GM12878 (cell line): Measurements from ENCODE around the gene MAP1S. TPM values are rescaled to one million over a fixed set of nuclear protein-coding genes. Genes with fewer than 3 reads are reported as not detected.

Source experiments
- ATAC-seq: fragments of 200-7000 bp; cut with Tn5 transposase; 3 replicates; pipeline ENCODE4 v1.9.1; 2020; ENCODE audit warnings: mild to moderate bottlenecking, moderate library complexity
- BruUV-seq: library from RNA; stranded (reverse); fragments of 400-500 nt; replicated peaks from 2 replicates; lab custom pipeline; 2021; lab: Mats Ljungman, UMichigan
- CTCF ChIA-PET: fragments of 300-600 bp; sonication (Branson Sonifier 250); formaldehyde crosslinking; extraction: SDS; loops from one replicate; lab custom pipeline; 2021; ENCODE audit warnings: inconsistent platforms; lab: Yijun Ruan, JAX
- POLR2A ChIA-PET: fragments of 350-600 bp; formaldehyde crosslinking; extraction: SDS; loops from one replicate; lab custom pipeline; 2021; ENCODE audit warnings: inconsistent platforms; lab: Charles Lee
- RAD21 ChIA-PET: fragments of 300-600 bp; sonication (Branson Sonifier 250); formaldehyde crosslinking; loops from one replicate; lab custom pipeline; 2023; ENCODE audit warnings: antibody characterized with exemption; ENCODE audit not compliant: unreplicated experiment; lab: Charles Lee
- SMC1A ChIA-PET: fragments of 300-600 bp; sonication (Branson Sonifier 250); formaldehyde crosslinking; loops from one replicate; lab custom pipeline; 2023; ENCODE audit not compliant: unreplicated experiment, uncharacterized antibody; lab: Charles Lee
- DNase-seq: peaks from one replicate; pipeline ENCODE4 v3.0.0-alpha.2; 2011; ENCODE audit warnings: low read depth, low spot score
- FAIRE-seq: peaks from 3 replicates; lab custom pipeline; 2011; peaks lifted over from hg19 to GRCh38; lab: Jason Lieb, UNC
- H2AFZ ChIP-seq: 2 replicates; pipeline ENCODE4 v1.6.0; 2011; ENCODE audit warnings: low read depth, low read length, control low read depth; ENCODE audit not compliant: control insufficient read depth
- H3K27ac ChIP-seq: 2 replicates; pipeline ENCODE4 v1.5.1; 2011; ENCODE audit warnings: control low read depth; ENCODE audit not compliant: control insufficient read depth, insufficient read depth
- H3K27me3 ChIP-seq, 2 experiments: replicated peaks in 1 of 2; 2 replicates each; pipeline versions ENCODE4 v1.6.0 to v1.6.1; 2011; ENCODE audit warnings: low read length in 1 of 2; ENCODE audit not compliant: control insufficient read depth in 2 of 2, insufficient read depth in 2 of 2
- H3K36me3 ChIP-seq, 2 experiments: 2 replicates each; pipeline ENCODE4 v1.5.1; 2011; ENCODE audit warnings: low read length in 1 of 2; ENCODE audit not compliant: control insufficient read depth in 2 of 2, insufficient read depth in 2 of 2
- H3K4me1 ChIP-seq: 2 replicates; pipeline ENCODE4 v1.6.1; 2011; ENCODE audit warnings: mild to moderate bottlenecking, low read length, moderate library complexity, mixed read lengths; ENCODE audit not compliant: control insufficient read depth, insufficient read depth
- H3K4me2 ChIP-seq: 2 replicates; pipeline ENCODE4 v1.6.0; 2011; ENCODE audit warnings: control low read depth; ENCODE audit not compliant: control insufficient read depth, insufficient read depth
- H3K4me3 ChIP-seq: fragments of 200-600 bp; sonication (generic); 2 replicates; pipeline ENCODE4 v1.5.1; 2016
- H3K79me2 ChIP-seq: 2 replicates; pipeline ENCODE4 v1.6.0; 2011; ENCODE audit warnings: low read length; ENCODE audit not compliant: control insufficient read depth, insufficient read depth
- H3K9ac ChIP-seq: 2 replicates; pipeline ENCODE4 v1.8.0; 2011; ENCODE audit warnings: low read length, control low read depth, mixed read lengths; ENCODE audit not compliant: control insufficient read depth, insufficient read depth
- H3K9me3 ChIP-seq: replicated peaks from 3 replicates; pipeline ENCODE4 v1.5.1; 2011; ENCODE audit warnings: mild to moderate bottlenecking, low read length; ENCODE audit not compliant: control insufficient read depth, insufficient read depth
- H4K20me1 ChIP-seq: 2 replicates; pipeline ENCODE4 v1.6.0; 2011; ENCODE audit not compliant: control insufficient read depth, insufficient read depth
- CREM ChIP-seq: IDR thresholded peaks from 2 replicates; pipeline ENCODE4 v1.6.1; 2014; ENCODE audit warnings: antibody characterized with exemption, low read depth
- ETV6 ChIP-seq, 2 experiments: fragments of 450-650 bp in 1 of 2; IDR thresholded peaks in 1 of 2; conservative IDR thresholded peaks in 1 of 2; 2 replicates each; pipeline ENCODE4 v1.6.1; 2014; ENCODE audit warnings: antibody characterized with exemption in 1 of 2, borderline replicate concordance in 1 of 2, low read depth in 1 of 2, mild to moderate bottlenecking in 1 of 2, moderate library complexity in 1 of 2
- EZH2 ChIP-seq: IDR thresholded peaks from 2 replicates; pipeline ENCODE4 v1.6.1; 2012; ENCODE audit warnings: low read depth, mild to moderate bottlenecking, control low read depth, inconsistent platforms, low read length, borderline replicate concordance; ENCODE audit not compliant: control insufficient read depth
- IRF4 ChIP-seq: IDR thresholded peaks from 2 replicates; pipeline ENCODE4 v1.6.1; 2011; ENCODE audit warnings: low read depth, low read length
- JUND ChIP-seq: IDR thresholded peaks from 2 replicates; pipeline ENCODE4 v1.6.1; 2012; ENCODE audit warnings: low read depth, mild to moderate bottlenecking, low read length, improper control_type of control experiment, moderate library complexity
- KAT2A ChIP-seq: conservative IDR thresholded peaks from 2 replicates; pipeline ENCODE4 v1.6.1; 2011; ENCODE audit warnings: low read depth, low read length; ENCODE audit not compliant: control insufficient read depth
- NR2F1 ChIP-seq: fragments of 450-650 bp; conservative IDR thresholded peaks from 2 replicates; pipeline ENCODE4 v1.6.1; 2017; ENCODE audit warnings: mild to moderate bottlenecking
- SMAD5 ChIP-seq: IDR thresholded peaks from 2 replicates; pipeline ENCODE4 v1.6.1; 2016; ENCODE audit warnings: antibody characterized with exemption, low read depth
- SREBF2 ChIP-seq: IDR thresholded peaks from 2 replicates; pipeline ENCODE4 v1.6.1; 2012; ENCODE audit warnings: mild to moderate bottlenecking, low read length
- YBX1 ChIP-seq: fragments of 450-650 bp; IDR thresholded peaks from 2 replicates; pipeline ENCODE4 v1.6.1; 2016; ENCODE audit warnings: antibody characterized with exemption
- ZBED1 ChIP-seq: IDR thresholded peaks from 2 replicates; pipeline ENCODE4 v1.6.1; 2016; ENCODE audit warnings: borderline replicate concordance
- ZZZ3 ChIP-seq: IDR thresholded peaks from 2 replicates; pipeline ENCODE4 v1.6.1; 2011; ENCODE audit warnings: low read depth; ENCODE audit not compliant: control insufficient read depth, insufficient read length
- WGBS: methylation state at CpG from one replicate; pipeline ENCODE4 v1.1.6; 2016; ENCODE audit warnings: low lambda C conversion rate; ENCODE audit not compliant: insufficient replicate concordance, insufficient coverage; ENCODE audit errors: missing lambda C conversion rate; 5-methylcytosine and 5-hydroxymethylcytosine counted together
- in situ Hi-C: fragments of 300-500 bp; cut with MboI; formaldehyde crosslinking; loops from 9 replicates; pipeline ENCODE4 v1.14.3; 2018; ENCODE audit warnings: mixed read lengths
- intact Hi-C: fragments of 100-400 bp; cut with micrococcal nuclease; formaldehyde crosslinking; loops from one replicate; pipeline ENCODE4 v1.14.2; 2022; ENCODE audit not compliant: unreplicated experiment
- polyA plus RNA-seq, 11 experiments: library from polyadenylated mRNA; depleted of rRNA in 4 of 11; unstranded in 6 of 11; stranded (reverse) in 5 of 11; fragments of >200 nt; fragmentation: Nextera tagmentation in 4 of 11; fragmentation: Illumina TruSeq in 1 of 11; extraction: Ambion mirVana in 4 of 11; extraction: Trizol in 1 of 11; gene quantifications; 1 replicate in 1 of 11; 2 replicates in 10 of 11; pipeline versions ENCODE4 v1.2.1 to v1.2.3, GENCODE V29; 2011 to 2016; ENCODE audit warnings: inconsistent platforms in 2 of 11, missing spikeins in 2 of 11, low read depth in 1 of 11
- total RNA-seq, 4 experiments: library from RNA; depleted of rRNA in 3 of 4; stranded (reverse); fragments of >200 nt in 3 of 4; fragmentation: Illumina TruSeq in 1 of 4; extraction: Trizol in 1 of 4; gene quantifications; 2 replicates each; pipeline versions ENCODE4 v1.2.1 to v1.2.3, GENCODE V29; 2013 to 2021
- TF ChIP-seq, protein P1 (sequence below): IDR thresholded peaks from 2 replicates; pipeline ENCODE4 v1.6.1; 2011; ENCODE audit warnings: mild to moderate bottlenecking, low read depth, low read length, moderate library complexity; ENCODE audit not compliant: insufficient replicate concordance
- TF ChIP-seq, protein P2 (sequence below): fragments of 450-650 bp; IDR thresholded peaks from 2 replicates; pipeline ENCODE4 v1.6.1; 2017; ENCODE audit warnings: mild to moderate bottlenecking, moderate library complexity
- TF ChIP-seq, protein P3 (sequence below): IDR thresholded peaks from 2 replicates; pipeline ENCODE4 v1.6.1; 2011; ENCODE audit warnings: borderline replicate concordance, low read depth, mild to moderate bottlenecking, moderate library complexity, low read length; ENCODE audit not compliant: insufficient read depth, poor library complexity, severe bottlenecking

MAP1S gene
- total and polyA plus RNA-seq, 10 of the 15 experiments (the other 5 are each of a cell fraction or from before 2014, with no cell fraction given): 2.1 to 63.9 (median 15.0) TPM

DNA sequence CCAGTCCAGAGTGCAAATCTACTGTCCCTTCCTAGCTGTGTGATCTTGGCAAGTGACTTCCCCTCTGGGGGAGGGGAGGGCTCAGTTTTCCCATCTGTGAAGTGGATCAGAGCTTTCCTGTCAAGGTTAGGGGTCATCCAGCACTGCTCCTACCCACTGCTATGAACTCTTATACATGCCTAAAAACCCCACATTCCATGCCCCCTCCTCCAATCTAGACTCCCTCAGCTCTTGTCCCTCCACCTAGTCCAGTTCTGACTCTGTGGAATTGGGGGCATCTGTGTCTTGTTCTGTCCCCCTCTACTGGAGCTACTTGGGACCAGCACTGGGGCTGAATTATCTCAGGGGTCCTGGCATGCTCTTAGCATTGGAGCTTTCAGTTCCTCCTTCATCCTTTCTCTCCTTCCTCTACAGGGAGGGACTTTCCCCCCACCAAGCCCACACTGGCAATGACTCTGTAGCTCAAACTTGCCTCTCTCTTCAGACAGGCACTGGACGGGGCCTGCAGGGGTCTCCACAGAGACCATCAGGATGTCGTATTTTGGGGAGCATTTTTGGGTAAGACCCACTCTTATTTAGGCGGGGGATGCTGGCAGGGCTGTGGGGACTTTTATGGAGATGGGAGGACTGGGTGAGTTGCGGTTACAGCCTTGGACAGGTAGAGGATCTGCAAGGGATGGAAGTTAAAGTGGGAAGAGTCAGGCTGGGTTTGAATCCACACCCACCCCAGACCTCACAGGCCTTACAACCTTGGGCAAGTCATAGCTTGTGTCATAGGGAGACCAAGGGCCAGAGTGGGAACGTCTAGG, 35.6 kb downstream of the MAP1S start:
- Histone ChIP-seq H3K4me1 (peaks cover 54% of the 10 kb centered on the region), H3K9me3 (no peaks in the 10 kb centered on the region; the same call in 2 of the 3 replicates), H3K36me3 (peaks cover 0 to 5% of the 10 kb centered on the region in 2 experiments; a peak in 3 of 4 replicates), H4K20me1 (no peaks in the 10 kb centered on the region), H3K9ac (peak overlapping the region; percentile 1; the same call in 1 of the 2 replicates), H3K4me2 (peak overlapping the region; percentile 82), H3K27ac (peak overlapping the region; percentile 67), H3K79me2 (peaks cover 23% of the 10 kb centered on the region), H3K27me3 (no peaks in the 10 kb centered on the region), H3K4me3 (peak overlapping the region; percentile 45; the same call in 1 of the 2 replicates), H2AFZ (no peak overlapping the region)
- no TSS peak for BruUV-seq
- intact Hi-C loops (loop anchor here (2.0 to 5.0 kb wide), 2 partner anchors 22 to 38 kb away; partner anchors contain the start of gene MAP1S), in situ Hi-C loops (no loop called here)
- RAD21 ChIA-PET: interaction anchor here (0.8 to 6.7 kb wide), 25 partner anchors 8 to 369 kb away, joined by 3 to 96 read pairs (median 4); partner anchors contain the start of genes JAK3, MAP1S and RPL18A
- ATAC-seq: peak; percentile 77
- peak; percentile 97 for FAIRE-seq
- CTCF ChIA-PET: interaction anchor here (0.6 to 6.8 kb wide), 28 partner anchors 11 to 259 kb away, joined by 3 to 85 read pairs (median 6); partner anchors contain the start of genes JAK3, MAP1S, PGLS and RPL18A
- peak; percentile 87 for DNase-seq
- 10% methylated on average over 5 of the region's 5 CpGs for WGBS
- POLR2A ChIA-PET: interaction anchor here (0.5 to 3.0 kb wide), 13 partner anchors 8 to 920 kb away, joined by 3 to 23 read pairs (median 5); partner anchors contain the start of gene MAP1S
- SMC1A ChIA-PET: interaction anchor here (0.6 to 8.8 kb wide), 23 partner anchors 9 to 244 kb away, joined by 3 to 93 read pairs (median 5); partner anchors contain the start of genes CCDC124, JAK3, MAP1S and RPL18A
- TF ChIP-seq, protein P1, sequence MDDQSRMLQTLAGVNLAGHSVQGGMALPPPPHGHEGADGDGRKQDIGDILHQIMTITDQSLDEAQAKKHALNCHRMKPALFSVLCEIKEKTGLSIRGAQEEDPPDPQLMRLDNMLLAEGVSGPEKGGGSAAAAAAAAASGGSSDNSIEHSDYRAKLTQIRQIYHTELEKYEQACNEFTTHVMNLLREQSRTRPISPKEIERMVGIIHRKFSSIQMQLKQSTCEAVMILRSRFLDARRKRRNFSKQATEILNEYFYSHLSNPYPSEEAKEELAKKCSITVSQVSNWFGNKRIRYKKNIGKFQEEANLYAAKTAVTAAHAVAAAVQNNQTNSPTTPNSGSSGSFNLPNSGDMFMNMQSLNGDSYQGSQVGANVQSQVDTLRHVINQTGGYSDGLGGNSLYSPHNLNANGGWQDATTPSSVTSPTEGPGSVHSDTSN: no peak
- TF ChIP-seq JUND (no peak), YBX1 (no peak), IRF4 (peak; percentile 94), CREM (peak; percentile 71), ETV6 (conservative IDR thresholded peaks at IDR 0.05 in 1 of 2, IDR thresholded peaks at IDR 0.05 in 1 of 2; ENCODE audit: borderline replicate concordance in 1 of 2, low read depth in 1 of 2) (peak in 1 of 2 experiments; percentile 48; a peak in 1 of 4 replicates), SREBF2 (no peak), KAT2A (no peak), ZBED1 (no peak), SMAD5 (no peak), EZH2 (no peak), NR2F1 (peak; percentile 91), ZZZ3 (no peak)
- TF ChIP-seq, protein P2, sequence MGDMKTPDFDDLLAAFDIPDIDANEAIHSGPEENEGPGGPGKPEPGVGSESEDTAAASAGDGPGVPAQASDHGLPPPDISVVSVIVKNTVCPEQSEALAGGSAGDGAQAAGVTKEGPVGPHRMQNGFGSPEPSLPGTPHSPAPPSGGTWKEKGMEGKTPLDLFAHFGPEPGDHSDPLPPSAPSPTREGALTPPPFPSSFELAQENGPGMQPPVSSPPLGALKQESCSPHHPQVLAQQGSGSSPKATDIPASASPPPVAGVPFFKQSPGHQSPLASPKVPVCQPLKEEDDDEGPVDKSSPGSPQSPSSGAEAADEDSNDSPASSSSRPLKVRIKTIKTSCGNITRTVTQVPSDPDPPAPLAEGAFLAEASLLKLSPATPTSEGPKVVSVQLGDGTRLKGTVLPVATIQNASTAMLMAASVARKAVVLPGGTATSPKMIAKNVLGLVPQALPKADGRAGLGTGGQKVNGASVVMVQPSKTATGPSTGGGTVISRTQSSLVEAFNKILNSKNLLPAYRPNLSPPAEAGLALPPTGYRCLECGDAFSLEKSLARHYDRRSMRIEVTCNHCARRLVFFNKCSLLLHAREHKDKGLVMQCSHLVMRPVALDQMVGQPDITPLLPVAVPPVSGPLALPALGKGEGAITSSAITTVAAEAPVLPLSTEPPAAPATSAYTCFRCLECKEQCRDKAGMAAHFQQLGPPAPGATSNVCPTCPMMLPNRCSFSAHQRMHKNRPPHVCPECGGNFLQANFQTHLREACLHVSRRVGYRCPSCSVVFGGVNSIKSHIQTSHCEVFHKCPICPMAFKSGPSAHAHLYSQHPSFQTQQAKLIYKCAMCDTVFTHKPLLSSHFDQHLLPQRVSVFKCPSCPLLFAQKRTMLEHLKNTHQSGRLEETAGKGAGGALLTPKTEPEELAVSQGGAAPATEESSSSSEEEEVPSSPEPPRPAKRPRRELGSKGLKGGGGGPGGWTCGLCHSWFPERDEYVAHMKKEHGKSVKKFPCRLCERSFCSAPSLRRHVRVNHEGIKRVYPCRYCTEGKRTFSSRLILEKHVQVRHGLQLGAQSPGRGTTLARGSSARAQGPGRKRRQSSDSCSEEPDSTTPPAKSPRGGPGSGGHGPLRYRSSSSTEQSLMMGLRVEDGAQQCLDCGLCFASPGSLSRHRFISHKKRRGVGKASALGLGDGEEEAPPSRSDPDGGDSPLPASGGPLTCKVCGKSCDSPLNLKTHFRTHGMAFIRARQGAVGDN: no peak
- TF ChIP-seq, protein P3, sequence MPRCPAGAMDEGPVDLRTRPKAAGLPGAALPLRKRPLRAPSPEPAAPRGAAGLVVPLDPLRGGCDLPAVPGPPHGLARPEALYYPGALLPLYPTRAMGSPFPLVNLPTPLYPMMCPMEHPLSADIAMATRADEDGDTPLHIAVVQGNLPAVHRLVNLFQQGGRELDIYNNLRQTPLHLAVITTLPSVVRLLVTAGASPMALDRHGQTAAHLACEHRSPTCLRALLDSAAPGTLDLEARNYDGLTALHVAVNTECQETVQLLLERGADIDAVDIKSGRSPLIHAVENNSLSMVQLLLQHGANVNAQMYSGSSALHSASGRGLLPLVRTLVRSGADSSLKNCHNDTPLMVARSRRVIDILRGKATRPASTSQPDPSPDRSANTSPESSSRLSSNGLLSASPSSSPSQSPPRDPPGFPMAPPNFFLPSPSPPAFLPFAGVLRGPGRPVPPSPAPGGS: peak; percentile 31
